ENCODE results near the gene VWA7. TPM values are rescaled to one million over a fixed set of nuclear protein-coding genes. Genes with fewer than 3 reads are reported as not detected.

VWA7 gene
- total RNA-seq, 4 donors from 2014 or later = 0.49 to 4.8 (median 1.4) TPM

DNA sequence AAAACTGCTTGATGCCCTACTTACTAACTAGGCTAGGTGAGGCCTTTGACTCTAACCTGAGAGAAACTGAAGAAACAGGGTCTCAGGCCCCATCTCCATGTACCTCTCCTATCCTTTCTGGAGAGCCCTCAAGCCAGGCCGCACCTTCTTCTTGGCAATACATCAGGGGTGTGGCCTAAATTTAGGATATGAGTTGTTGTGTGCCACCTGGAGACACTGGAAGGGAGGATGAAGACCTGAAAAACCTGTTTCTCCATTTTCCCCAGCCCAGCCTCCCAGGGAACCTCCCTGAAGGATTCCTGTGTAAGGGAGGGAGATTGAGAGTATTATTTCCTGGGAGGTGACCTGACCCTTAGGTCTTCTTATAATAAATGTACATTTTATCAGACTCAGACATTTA is 58.9 kb downstream of the VWA7 start:
- TF ChIP-seq, protein P1, sequence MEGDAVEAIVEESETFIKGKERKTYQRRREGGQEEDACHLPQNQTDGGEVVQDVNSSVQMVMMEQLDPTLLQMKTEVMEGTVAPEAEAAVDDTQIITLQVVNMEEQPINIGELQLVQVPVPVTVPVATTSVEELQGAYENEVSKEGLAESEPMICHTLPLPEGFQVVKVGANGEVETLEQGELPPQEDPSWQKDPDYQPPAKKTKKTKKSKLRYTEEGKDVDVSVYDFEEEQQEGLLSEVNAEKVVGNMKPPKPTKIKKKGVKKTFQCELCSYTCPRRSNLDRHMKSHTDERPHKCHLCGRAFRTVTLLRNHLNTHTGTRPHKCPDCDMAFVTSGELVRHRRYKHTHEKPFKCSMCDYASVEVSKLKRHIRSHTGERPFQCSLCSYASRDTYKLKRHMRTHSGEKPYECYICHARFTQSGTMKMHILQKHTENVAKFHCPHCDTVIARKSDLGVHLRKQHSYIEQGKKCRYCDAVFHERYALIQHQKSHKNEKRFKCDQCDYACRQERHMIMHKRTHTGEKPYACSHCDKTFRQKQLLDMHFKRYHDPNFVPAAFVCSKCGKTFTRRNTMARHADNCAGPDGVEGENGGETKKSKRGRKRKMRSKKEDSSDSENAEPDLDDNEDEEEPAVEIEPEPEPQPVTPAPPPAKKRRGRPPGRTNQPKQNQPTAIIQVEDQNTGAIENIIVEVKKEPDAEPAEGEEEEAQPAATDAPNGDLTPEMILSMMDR (IDR thresholded peaks at IDR 0.05) = no peak
- TF ChIP-seq POLR2A (IDR thresholded peaks at IDR 0.05) = no peak
- no peak for DNase-seq (ENCODE audit: low spot score in 2 of 2)
- no peak overlapping the region for H3K4me3 ChIP-seq (ENCODE audit: low read depth, poor library complexity, severe bottlenecking)
- intact Hi-C loops (cut with DNase I; ENCODE audit: low total_unique reads) = no loop called here
- 56 to 60% methylated on average over 1 of the region's 1 CpG for WGBS, 2 donors

DNA sequence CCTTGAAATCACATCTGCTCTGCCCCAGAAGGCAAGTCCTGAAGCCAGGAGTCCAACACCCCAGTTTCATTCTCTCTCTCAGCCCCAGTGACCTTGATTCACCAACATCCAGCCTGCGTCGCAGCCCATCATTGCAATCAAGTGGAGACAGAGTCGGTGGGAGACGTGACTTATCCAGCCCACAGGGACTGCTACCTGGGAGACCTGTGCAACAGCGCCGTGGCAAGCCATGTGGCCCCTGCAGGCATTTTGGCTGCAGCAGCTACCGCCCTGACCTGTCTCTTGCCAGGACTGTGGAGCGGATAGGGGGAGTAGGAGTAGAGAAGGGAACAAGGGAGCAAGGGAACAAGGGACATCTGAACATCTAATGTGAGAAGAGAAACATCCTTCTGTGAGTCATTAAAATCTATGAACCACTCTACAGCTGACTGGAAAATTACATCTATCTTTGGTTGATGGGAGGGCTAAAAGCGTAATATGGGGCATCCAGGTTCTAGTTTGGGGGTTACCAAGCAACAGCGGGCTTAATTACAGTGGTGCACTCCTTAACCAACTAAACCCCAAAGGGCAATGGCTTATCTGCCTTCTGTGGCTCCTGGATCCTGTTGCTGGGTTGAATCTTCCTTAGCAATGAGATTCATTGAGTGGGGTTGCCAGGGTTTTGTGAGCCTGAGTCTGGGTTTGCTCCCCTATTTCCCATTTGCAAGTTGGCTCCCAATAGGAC is 59.5 kb downstream of the VWA7 start:
- TF ChIP-seq POLR2A (IDR thresholded peaks at IDR 0.05) = no peak
- TF ChIP-seq, protein P1 (IDR thresholded peaks at IDR 0.05) = no peak
- DNase-seq (ENCODE audit: low spot score in 2 of 2) = no peak
- no peak overlapping the region for H3K4me3 ChIP-seq (ENCODE audit: low read depth, poor library complexity, severe bottlenecking)
- intact Hi-C loops (cut with DNase I; ENCODE audit: low total_unique reads) = no loop called here
- WGBS, 2 donors = 47 to 61% methylated on average over 10 of the region's 10 CpGs

Other genes with a start within 250 kb of the VWA7 start
- not detected for gene MCCD1, start 248.4 kb downstream of the VWA7 start, total RNA-seq
- gene DDX39B, start 235.3 kb downstream of the VWA7 start, total RNA-seq = 100 to 1,000 TPM; 176 to 355 (median 238) TPM
- 1 to 10 TPM in 1 of 4 donors, under 1 TPM in 1, not detected in 2; 0.46 to 1.3 TPM for gene ATP6V1G2, start 230.7 kb downstream of the VWA7 start, total RNA-seq
- gene NFKBIL1, start 229.7 kb downstream of the VWA7 start, total RNA-seq = 10 to 100 TPM; 25.2 to 44.4 (median 28.5) TPM
- gene LTA, start 205.0 kb downstream of the VWA7 start, total RNA-seq = not detected
- 1 to 10 TPM in 1 of 4 donors, under 1 TPM in 3; 0.38 to 1.4 (median 0.59) TPM for gene TNF, start 201.8 kb downstream of the VWA7 start, total RNA-seq
- 1 to 10 TPM in 1 of 4 donors, not detected in 3; 1.1 TPM for gene LTB, start 194.9 kb downstream of the VWA7 start, total RNA-seq
- gene LST1, start 191.1 kb downstream of the VWA7 start, total RNA-seq = 1 to 10 TPM; 1.6 to 7.0 (median 4.4) TPM
- gene NCR3, start 184.3 kb downstream of the VWA7 start, total RNA-seq = not detected
- 10 to 100 TPM in 1 of 4 donors, 1 to 10 TPM in 3; 4.8 to 13.7 (median 7.2) TPM for gene AIF1, start 162.1 kb downstream of the VWA7 start, total RNA-seq
- gene PRRC2A, start 156.6 kb downstream of the VWA7 start, total RNA-seq = 100 to 1,000 TPM in 1 of 4 donors, 10 to 100 TPM in 3; 57.4 to 131 (median 73.7) TPM
- 100 to 1,000 TPM; 255 to 338 (median 287) TPM for gene BAG6, start 124.7 kb downstream of the VWA7 start, total RNA-seq
- 1 to 10 TPM; 1.7 to 7.2 (median 2.5) TPM for gene APOM, start 121.4 kb downstream of the VWA7 start, total RNA-seq
- 10 to 100 TPM; 35.8 to 39.9 (median 37.2) TPM for gene C6orf47, start 116.5 kb downstream of the VWA7 start, total RNA-seq
- gene GPANK1, start 112.3 kb downstream of the VWA7 start, total RNA-seq = 10 to 100 TPM; 22.3 to 32.5 (median 24.3) TPM
- gene CSNK2B, start 111.2 kb downstream of the VWA7 start, total RNA-seq = 100 to 1,000 TPM; 328 to 447 (median 416) TPM
- 10 to 100 TPM in 1 of 4 donors, 1 to 10 TPM in 3; 4.2 to 21.3 (median 7.1) TPM for gene LY6G5B, start 107.4 kb downstream of the VWA7 start, total RNA-seq
- gene LY6G5C, start 96.3 kb downstream of the VWA7 start, total RNA-seq = 1 to 10 TPM in 1 of 4 donors, not detected in 3; 1.6 TPM
- gene ABHD16A, start 74.0 kb downstream of the VWA7 start, total RNA-seq = 10 to 100 TPM; 49.9 to 61.8 (median 52.0) TPM
- not detected for gene LY6G6F, start 70.5 kb downstream of the VWA7 start, total RNA-seq
- 1 to 10 TPM in 1 of 4 donors, not detected in 3; 9.5 TPM for gene LY6G6D, start 62.0 kb downstream of the VWA7 start, total RNA-seq
- gene LY6G6C, start 55.6 kb downstream of the VWA7 start, total RNA-seq = 100 to 1,000 TPM; 189 to 513 (median 237) TPM
- 10 to 100 TPM in 1 of 4 donors, 1 to 10 TPM in 3; 6.0 to 10.5 (median 7.9) TPM for gene MPIG6B, start 54.0 kb downstream of the VWA7 start, total RNA-seq
- 100 to 1,000 TPM in 3 of 4 donors, 10 to 100 TPM in 1; 65.7 to 124 (median 106) TPM for gene DDAH2, start 48.0 kb downstream of the VWA7 start, total RNA-seq
- 100 to 1,000 TPM; 293 to 430 (median 393) TPM for gene CLIC1, start 40.8 kb downstream of the VWA7 start, total RNA-seq
- gene MSH5, start 37.3 kb downstream of the VWA7 start, total RNA-seq = 10 to 100 TPM in 3 of 4 donors, 1 to 10 TPM in 1; 7.8 to 13.8 (median 11.4) TPM
- gene SAPCD1, start 14.7 kb downstream of the VWA7 start, total RNA-seq = 10 to 100 TPM; 25.3 to 80.6 (median 55.3) TPM
- 10 to 100 TPM; 39.2 to 53.9 (median 46.9) TPM for gene VARS1, start 18.4 kb upstream of the VWA7 start, total RNA-seq
- 10 to 100 TPM; 24.7 to 34.5 (median 28.7) TPM for gene LSM2, start 29.6 kb upstream of the VWA7 start, total RNA-seq
- gene HSPA1L, start 38.0 kb upstream of the VWA7 start, total RNA-seq = 1 to 10 TPM; 1.3 to 2.3 (median 1.8) TPM
- 100 to 1,000 TPM; 237 to 342 (median 321) TPM for gene HSPA1A, start 38.2 kb upstream of the VWA7 start, total RNA-seq
- gene HSPA1B, start 50.4 kb upstream of the VWA7 start, total RNA-seq = 100 to 1,000 TPM; 378 to 549 (median 420) TPM
- 10 to 100 TPM; 29.1 to 47.6 (median 39.6) TPM for gene NEU1, start 85.5 kb upstream of the VWA7 start, total RNA-seq
- 1 to 10 TPM; 1.6 to 5.2 (median 3.2) TPM for gene SLC44A4, start 101.7 kb upstream of the VWA7 start, total RNA-seq
- gene EHMT2, start 120.4 kb upstream of the VWA7 start, total RNA-seq = 10 to 100 TPM; 25.5 to 39.3 (median 33.6) TPM
- 1 to 10 TPM in 1 of 4 donors, under 1 TPM in 3; 0.25 to 1.6 (median 0.77) TPM for gene ZBTB12, start 124.8 kb upstream of the VWA7 start, total RNA-seq
- gene C2, start 150.4 kb upstream of the VWA7 start, total RNA-seq = 1 to 10 TPM; 4.9 to 7.7 (median 6.7) TPM
- 10 to 100 TPM in 1 of 4 donors, 1 to 10 TPM in 3; 1.4 to 13.1 (median 4.5) TPM for gene CFB, start 168.8 kb upstream of the VWA7 start, total RNA-seq
- 10 to 100 TPM; 53.2 to 88.2 (median 83.4) TPM for gene NELFE, start 181.6 kb upstream of the VWA7 start, total RNA-seq
- gene SKIC2, start 181.8 kb upstream of the VWA7 start, total RNA-seq = 10 to 100 TPM; 23.3 to 57.8 (median 32.3) TPM
- 10 to 100 TPM; 14.6 to 19.9 (median 16.4) TPM for gene DXO, start 194.8 kb upstream of the VWA7 start, total RNA-seq
- 10 to 100 TPM in 1 of 4 donors, 1 to 10 TPM in 3; 5.6 to 10.4 (median 7.4) TPM for gene C4A, start 204.7 kb upstream of the VWA7 start, total RNA-seq
- 10 to 100 TPM in 1 of 4 donors, 1 to 10 TPM in 3; 4.5 to 12.1 (median 6.3) TPM for gene C4B, start 237.5 kb upstream of the VWA7 start, total RNA-seq